Esophagus muscularis mucosa (tissue), 3 donors: ENCODE data around the gene PLAAT3.

Experiments
- POLR2AphosphoS5 ChIP-seq, 2 donors: sonication (generic); formaldehyde crosslinking; IDR thresholded peaks; one replicate each; pipeline ENCODE4 v1.6.1; 2017; ENCODE audit warnings: antibody characterized with exemption in 2 of 2
- TF ChIP-seq, protein P1 (sequence below), 3 experiments: fragments of 200-600 bp in 2 of 3; fragments of 450-650 bp in 1 of 3; sonication (generic) in 2 of 3; IDR thresholded peaks; one replicate each; pipeline ENCODE4 v1.5.1; 2017 to 2019; ENCODE audit warnings: antibody characterized with exemption in 3 of 3, mild to moderate bottlenecking in 2 of 3, moderate library complexity in 1 of 3

DNA sequence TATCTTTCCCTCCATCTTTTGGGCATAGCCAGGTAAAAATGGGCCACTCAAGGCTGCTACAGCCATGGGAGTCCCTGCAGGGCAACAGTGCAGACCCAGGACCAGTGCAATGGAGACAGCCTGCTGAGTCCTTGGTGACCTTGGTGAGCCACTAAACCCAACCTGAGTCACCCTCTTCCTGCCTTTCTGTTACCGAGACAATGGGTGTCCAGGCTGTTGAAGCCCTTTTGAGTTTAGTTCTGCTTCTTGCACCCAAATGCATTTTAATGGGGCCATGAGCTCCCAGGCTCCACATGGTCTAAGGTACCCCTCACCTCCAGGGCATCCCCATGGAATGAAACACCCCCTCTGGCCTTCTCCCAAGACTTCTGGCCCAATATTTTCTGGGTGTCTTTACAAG is 78.5 kb downstream of the PLAAT3 start:
- no peak for TF ChIP-seq POLR2AphosphoS5 (IDR thresholded peaks at IDR 0.05)
- TF ChIP-seq, protein P1, sequence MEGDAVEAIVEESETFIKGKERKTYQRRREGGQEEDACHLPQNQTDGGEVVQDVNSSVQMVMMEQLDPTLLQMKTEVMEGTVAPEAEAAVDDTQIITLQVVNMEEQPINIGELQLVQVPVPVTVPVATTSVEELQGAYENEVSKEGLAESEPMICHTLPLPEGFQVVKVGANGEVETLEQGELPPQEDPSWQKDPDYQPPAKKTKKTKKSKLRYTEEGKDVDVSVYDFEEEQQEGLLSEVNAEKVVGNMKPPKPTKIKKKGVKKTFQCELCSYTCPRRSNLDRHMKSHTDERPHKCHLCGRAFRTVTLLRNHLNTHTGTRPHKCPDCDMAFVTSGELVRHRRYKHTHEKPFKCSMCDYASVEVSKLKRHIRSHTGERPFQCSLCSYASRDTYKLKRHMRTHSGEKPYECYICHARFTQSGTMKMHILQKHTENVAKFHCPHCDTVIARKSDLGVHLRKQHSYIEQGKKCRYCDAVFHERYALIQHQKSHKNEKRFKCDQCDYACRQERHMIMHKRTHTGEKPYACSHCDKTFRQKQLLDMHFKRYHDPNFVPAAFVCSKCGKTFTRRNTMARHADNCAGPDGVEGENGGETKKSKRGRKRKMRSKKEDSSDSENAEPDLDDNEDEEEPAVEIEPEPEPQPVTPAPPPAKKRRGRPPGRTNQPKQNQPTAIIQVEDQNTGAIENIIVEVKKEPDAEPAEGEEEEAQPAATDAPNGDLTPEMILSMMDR (IDR thresholded peaks at IDR 0.05): no peak
